PC-9 (cell line): ENCODE results near the gene HES1. TPM values are rescaled to one million over a fixed set of nuclear protein-coding genes. Genes with fewer than 3 reads are reported as not detected.

Experiments
- BruUV-seq: library from RNA; stranded (reverse); fragments of 400-500 nt; replicated peaks from 2 replicates; lab custom pipeline; 2021; lab: Mats Ljungman, UMichigan
- CTCF ChIA-PET: fragments of 300-600 bp; sonication (Branson Sonifier 250); formaldehyde crosslinking; loops from one replicate; lab custom pipeline; 2022; ENCODE audit warnings: antibody characterized with exemption; lab: Charles Lee
- POLR2A ChIA-PET: fragments of 300-600 bp; sonication (Branson Sonifier 250); formaldehyde crosslinking; loops from one replicate; lab custom pipeline; 2022; ENCODE audit warnings: antibody characterized with exemption; ENCODE audit not compliant: unreplicated experiment; lab: Charles Lee
- DNase-seq, 2 experiments: peaks; one replicate each; pipeline versions ENCODE4 v3.0.0 to v3.0.0-alpha.2; 2015 to 2022; ENCODE audit warnings: mixed read lengths in 1 of 2
- H2AFZ ChIP-seq: fragments of 200-600 bp; sonication (generic); 2 replicates; pipeline ENCODE4 v1.8.1; 2017; ENCODE audit warnings: antibody characterized with exemption
- H3F3A ChIP-seq: fragments of 200-600 bp; sonication (generic); 2 replicates; pipeline ENCODE4 v1.8.1; 2017; ENCODE audit warnings: antibody characterized with exemption, mild to moderate bottlenecking, low read depth; ENCODE audit not compliant: insufficient read depth
- H3K27ac ChIP-seq: fragments of 200-600 bp; sonication (generic); 2 replicates; pipeline ENCODE4 v1.6.1; 2016; ENCODE audit warnings: mixed run types
- H3K27me3 ChIP-seq: fragments of 200-600 bp; sonication (generic); 2 replicates; pipeline ENCODE4 v1.6.1; 2016; ENCODE audit warnings: low read depth, mixed run types; ENCODE audit not compliant: insufficient read depth
- H3K36me3 ChIP-seq: fragments of 200-600 bp; sonication (generic); 2 replicates; pipeline ENCODE4 v1.6.1; 2016; ENCODE audit warnings: low read depth, mixed run types
- H3K4me1 ChIP-seq: fragments of 200-600 bp; sonication (generic); replicated peaks from 2 replicates; pipeline ENCODE4 v1.6.1; 2016; ENCODE audit warnings: mixed run types; ENCODE audit not compliant: insufficient read depth
- H3K4me2 ChIP-seq: fragments of 200-600 bp; sonication (generic); 2 replicates; pipeline ENCODE4 v1.6.1; 2017; ENCODE audit warnings: mixed run types
- H3K4me3 ChIP-seq: fragments of 200-600 bp; sonication (generic); 2 replicates; pipeline ENCODE4 v1.6.1; 2016; ENCODE audit warnings: mixed run types
- H3K79me2 ChIP-seq: fragments of 200-600 bp; sonication (generic); 2 replicates; pipeline ENCODE4 v1.6.1; 2017; ENCODE audit warnings: low read depth, mixed run types
- H3K9me2 ChIP-seq: fragments of 200-600 bp; sonication (generic); 2 replicates; pipeline ENCODE4 v1.8.1; 2017; ENCODE audit warnings: mild to moderate bottlenecking; ENCODE audit not compliant: insufficient read depth
- H3K9me3 ChIP-seq: fragments of 200-600 bp; sonication (generic); 2 replicates; pipeline ENCODE4 v1.8.1; 2016; ENCODE audit warnings: low read depth; ENCODE audit not compliant: insufficient read depth
- H4K20me1 ChIP-seq: fragments of 200-600 bp; sonication (generic); 2 replicates; pipeline ENCODE4 v1.8.1; 2017; ENCODE audit not compliant: insufficient read depth
- CTCF ChIP-seq: fragments of 200-600 bp; sonication (generic); conservative IDR thresholded peaks from 2 replicates; pipeline ENCODE4 v1.6.1; 2017; ENCODE audit warnings: mixed run types, antibody characterized with exemption, mild to moderate bottlenecking, moderate library complexity
- EZH2 ChIP-seq: fragments of 200-600 bp; sonication (generic); IDR thresholded peaks from 2 replicates; pipeline ENCODE4 v1.8.0; 2017; ENCODE audit warnings: antibody characterized with exemption, low read depth
- intact Hi-C: fragments of 100-400 bp; cut with micrococcal nuclease; formaldehyde crosslinking; loops from one replicate; pipeline ENCODE4 v1.10.0; 2022; ENCODE audit not compliant: unreplicated experiment
- total RNA-seq: library from RNA; stranded (reverse); gene quantifications from 2 replicates; pipeline ENCODE4 v1.2.3, GENCODE V29; 2021

The HES1 gene
- total RNA-seq, 1 experiment from 2014 or later, result 66.5 TPM

- Histone ChIP-seq H3K4me1 (peaks cover 22% of the 10 kb centered on the region), H4K20me1 (0 out of 2 replicates have a peak, but pooled peaks cover 7% of the 10 kb centered on the region), H3F3A (peaks cover 8% of the 10 kb centered on the region; the same call in 1 of the 2 replicates), H3K9me3 (no peaks in the 10 kb centered on the region), H3K79me2 (peaks cover 22% of the 10 kb centered on the region), H3K27me3 (no peaks in the 10 kb centered on the region), H3K9me2 (no peaks in the 10 kb centered on the region), H3K4me3 (no peak overlapping the region), H2AFZ (no peak overlapping the region), H3K27ac (no peak overlapping the region), H3K36me3 (no peaks in the 10 kb centered on the region), H3K4me2 (no peak overlapping the region)
- no TSS peak for BruUV-seq
- TF ChIP-seq CTCF (no peak), EZH2 (no peak)
- intact Hi-C loops, result no loop called here
- no peak for DNase-seq
- CTCF ChIA-PET, result no interaction called here
- POLR2A ChIA-PET, result interaction anchor here (0.6 kb wide), 1 partner anchor 814 kb away, joined by 3 read pairs; no protein-coding TSS in a partner anchor
Observed at GRCh38 chr3:194098843-194099183, 37.1 kb upstream of the HES1 start.

GRCh38 chr3:194099215-194099614, 36.7 kb upstream of the HES1 start:
- no peak overlapping the region for H3K27ac ChIP-seq
- H3F3A ChIP-seq, result peaks cover 12% of the 10 kb centered on the region; the same call in 1 of the 2 replicates
- H3K9me2 ChIP-seq, result no peaks in the 10 kb centered on the region
- H4K20me1 ChIP-seq, result 0 out of 2 replicates have a peak, but pooled peaks cover 7% of the 10 kb centered on the region
- CTCF ChIA-PET, result interaction anchor here (0.5 kb wide), 1 partner anchor 42 kb away, joined by 5 read pairs; no protein-coding TSS in a partner anchor
- POLR2A ChIA-PET, result interaction anchor here (0.6 kb wide), 1 partner anchor 814 kb away, joined by 3 read pairs; no protein-coding TSS in a partner anchor
- H2AFZ ChIP-seq, result no peak overlapping the region
- intact Hi-C loops, result no loop called here
- H3K4me2 ChIP-seq, result no peak overlapping the region
- H3K27me3 ChIP-seq, result no peaks in the 10 kb centered on the region
- TF ChIP-seq CTCF (no peak), EZH2 (no peak)
- no TSS peak for BruUV-seq
- no peak overlapping the region for H3K4me3 ChIP-seq
- H3K79me2 ChIP-seq, result peaks cover 18% of the 10 kb centered on the region
- H3K36me3 ChIP-seq, result no peaks in the 10 kb centered on the region
- H3K9me3 ChIP-seq, result no peaks in the 10 kb centered on the region
- DNase-seq, result no peak
- peaks cover 23% of the 10 kb centered on the region for H3K4me1 ChIP-seq

GRCh38 chr3:194100856-194101390, 35.0 kb upstream of the HES1 start:
- CTCF ChIA-PET, result no interaction called here
- no peak for DNase-seq
- intact Hi-C loops, result no loop called here

More at GRCh38 chr3:194100856-194101390, 35.0 kb upstream of the HES1 start:
- Histone ChIP-seq H3F3A (peaks cover 18% of the 10 kb centered on the region; the same call in 1 of the 2 replicates), H3K36me3 (no peaks in the 10 kb centered on the region), H3K4me3 (no peak overlapping the region), H3K9me2 (no peaks in the 10 kb centered on the region), H2AFZ (no peak overlapping the region), H3K27ac (no peak overlapping the region), H3K79me2 (peaks cover 2% of the 10 kb centered on the region), H3K4me1 (peaks cover 18% of the 10 kb centered on the region), H3K4me2 (no peak overlapping the region), H4K20me1 (0 out of 2 replicates have a peak, but pooled peaks cover 7% of the 10 kb centered on the region), H3K9me3 (no peaks in the 10 kb centered on the region), H3K27me3 (no peaks in the 10 kb centered on the region)
- POLR2A ChIA-PET, result no interaction called here
- BruUV-seq, result no TSS peak
- TF ChIP-seq CTCF, result no peak
